Measurements from ENCODE around the gene PTPN22.

The PTPN22 gene

GRCh38 chr1:113793878-113794834 lies 77.4 kb downstream of the PTPN22 start:
- DNase-seq, result peak; percentile 26

GRCh38 chr1:113792986-113793385 lies 78.5 kb downstream of the PTPN22 start:
- DNase-seq, result no peak

GRCh38 chr1:113792471-113792870 lies 79.0 kb downstream of the PTPN22 start:
- DNase-seq, result no peak

DNA sequence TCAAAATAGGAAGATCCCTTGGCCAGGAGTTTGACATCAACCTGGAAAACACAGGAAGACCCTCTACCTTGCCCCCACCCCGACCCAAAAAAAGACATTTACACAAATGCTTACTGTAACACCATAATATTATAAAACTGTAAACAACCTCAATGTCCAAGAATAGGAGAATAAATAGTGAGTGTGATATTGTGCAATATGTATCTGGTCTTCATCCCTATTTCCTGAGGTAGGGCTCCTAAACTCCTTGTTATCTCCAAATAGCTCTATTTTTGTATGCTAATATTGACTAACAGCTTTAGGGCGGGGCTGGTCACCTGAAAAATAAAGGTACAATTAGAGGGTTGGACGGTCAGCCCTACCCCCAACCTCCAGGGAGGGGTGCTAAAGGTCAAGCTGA lies 82.7 kb downstream of the PTPN22 start:
- DNase-seq, result no peak

- DNase-seq, result no peak
These were observed 83.8 kb downstream of the PTPN22 start for GRCh38 chr1:113787663-113788062.

DNA sequence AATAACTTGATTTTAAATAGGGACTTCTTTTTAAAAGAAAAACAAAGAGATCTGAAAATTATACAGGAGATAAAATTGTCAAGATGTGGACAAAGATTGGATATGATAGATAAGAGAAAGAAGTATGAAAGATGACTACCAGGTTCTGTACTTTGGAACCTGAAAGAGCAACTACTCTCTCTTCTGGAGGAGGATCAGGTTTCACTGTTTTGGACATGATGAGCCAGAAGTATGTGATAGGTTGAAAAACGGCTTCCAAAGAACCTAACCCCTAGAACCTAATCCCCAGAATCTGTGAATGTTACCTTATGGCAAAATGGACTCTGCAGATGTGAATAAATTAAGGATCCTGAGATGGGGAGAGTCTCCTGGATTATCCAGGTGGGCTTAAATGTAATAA lies 85.4 kb downstream of the PTPN22 start:
- DNase-seq, result no peak

DNA sequence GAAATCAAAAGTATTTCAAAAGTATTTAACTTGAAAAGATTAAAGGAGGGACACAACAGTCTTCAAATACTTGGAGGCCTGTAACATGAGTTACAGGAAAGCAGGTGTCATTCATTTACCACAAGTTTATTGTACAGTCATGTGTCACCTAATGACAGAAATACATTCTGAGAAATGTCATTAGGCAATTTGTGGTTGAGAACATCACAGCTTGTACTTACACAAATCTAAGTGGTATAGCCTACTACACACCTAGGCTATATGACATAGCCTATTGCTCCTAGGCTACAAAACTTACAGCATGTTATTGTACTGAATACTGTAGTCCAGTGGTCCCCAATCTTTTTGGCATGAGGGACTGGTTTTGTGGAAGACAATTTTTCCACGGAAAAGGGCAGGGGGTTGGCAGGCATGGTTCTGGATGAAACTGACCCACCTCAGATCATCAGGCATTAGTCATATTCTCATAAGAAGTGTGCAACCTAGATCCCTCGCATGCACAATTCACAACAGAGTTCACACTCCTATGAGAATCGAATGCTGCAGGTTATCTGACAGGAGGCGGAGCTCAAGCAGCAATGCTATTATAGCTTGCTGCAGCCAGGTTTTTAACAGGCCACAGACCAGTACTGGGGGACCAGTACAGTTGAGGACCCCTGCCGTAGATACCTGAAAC lies 87.3 kb downstream of the PTPN22 start:
- DNase-seq, result no peak

- DNase-seq, result no peak
These were observed 88.0 kb downstream of the PTPN22 start for GRCh38 chr1:113783254-113784103.

DNA sequence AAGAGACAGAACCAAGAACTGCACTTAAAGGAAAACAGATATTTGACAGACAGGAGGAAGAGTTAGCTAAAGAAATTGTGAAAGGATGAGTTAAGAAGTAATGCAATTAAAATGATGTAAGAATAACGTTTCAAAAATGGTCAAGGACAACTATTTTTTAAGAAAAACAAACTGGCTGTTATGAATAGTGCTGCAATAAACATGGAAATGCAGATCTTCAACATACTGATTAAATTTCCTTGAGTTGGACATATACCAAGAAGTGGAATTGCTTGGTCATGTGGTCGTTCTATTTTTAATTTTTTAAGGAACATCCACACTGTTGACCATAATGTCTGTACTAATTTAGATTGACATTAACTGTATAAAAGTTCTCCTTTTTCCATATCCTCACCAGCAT lies 89.1 kb downstream of the PTPN22 start:
- no peak for DNase-seq

GRCh38 chr1:113780374-113781146 lies 91.0 kb downstream of the PTPN22 start:
- DNase-seq, result no peak

GRCh38 chr1:113779542-113779941 lies 92.0 kb downstream of the PTPN22 start:
- no peak for DNase-seq

DNA sequence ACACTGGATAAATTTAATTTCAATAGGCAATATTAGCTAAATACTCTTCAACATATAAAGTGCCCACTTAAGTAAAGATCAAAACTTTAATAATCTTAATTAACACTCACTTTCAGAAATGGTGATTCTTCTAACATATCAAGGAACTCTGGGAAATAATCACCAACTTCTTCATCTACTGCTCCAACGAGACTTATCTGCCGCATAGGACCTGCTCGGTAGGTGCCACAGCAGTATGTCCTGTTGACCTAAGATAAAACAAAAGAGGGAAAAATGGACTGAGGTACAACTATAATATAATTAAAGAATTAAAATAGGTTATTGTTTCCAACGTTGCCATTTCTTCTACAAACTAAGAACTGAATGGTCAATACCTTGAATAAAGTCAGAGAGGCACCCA lies 94.0 kb downstream of the PTPN22 start:
- no peak for DNase-seq

GRCh38 chr1:113770031-113770430 lies 101.5 kb downstream of the PTPN22 start:
- DNase-seq, result no peak

DNA sequence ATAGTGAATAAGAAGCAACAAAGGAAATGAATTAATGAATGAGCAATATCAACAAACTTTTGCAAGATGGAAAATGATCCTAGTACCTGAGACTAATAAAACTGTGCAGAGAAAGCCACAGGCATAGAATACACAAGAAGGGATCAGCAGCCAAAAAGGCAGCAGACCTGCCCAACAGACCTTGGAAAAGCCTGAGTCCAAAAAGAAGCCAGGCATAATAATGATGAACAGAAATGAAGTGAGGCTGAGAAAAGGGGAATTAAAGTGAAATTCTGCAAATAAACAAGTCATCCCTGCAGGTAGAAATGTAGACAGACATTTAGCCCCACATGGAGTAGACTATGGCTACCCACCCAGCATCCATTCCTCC lies 101.9 kb downstream of the PTPN22 start:
- no peak for DNase-seq

- DNase-seq, result no peak
These were observed 102.5 kb downstream of the PTPN22 start for GRCh38 chr1:113768916-113769600.

GRCh38 chr1:113765306-113766230 lies 105.9 kb downstream of the PTPN22 start:
- no peak for DNase-seq
